ENCODE data around the gene TNRC18. TPM values are rescaled to one million over a fixed set of nuclear protein-coding genes. Genes with fewer than 3 reads are reported as not detected.
"Not testable (repeated sequence)": the region's sequence is repeated elsewhere in the genome, so short reads cannot be mapped to it uniquely, and the experiment has no call there.

The TNRC18 gene
- total RNA-seq, 2 donors from 2014 or later, result 84.0 to 90.9 TPM

- Histone ChIP-seq H3K36me3 (peaks cover 26% of the 10 kb centered on the region), H3K27ac (no peak overlapping the region), H3K4me1 (no peaks in the 10 kb centered on the region), H3K9me3 (no peaks in the 10 kb centered on the region), H3K9ac (ENCODE audit: low read depth in 2 of 2, low read length in 2 of 2) (no peak overlapping the region), H3K4me3 (no peak overlapping the region), H3K27me3 (no peaks in the 10 kb centered on the region)
- DNase-seq, result no peak
- TF ChIP-seq, protein P1, sequence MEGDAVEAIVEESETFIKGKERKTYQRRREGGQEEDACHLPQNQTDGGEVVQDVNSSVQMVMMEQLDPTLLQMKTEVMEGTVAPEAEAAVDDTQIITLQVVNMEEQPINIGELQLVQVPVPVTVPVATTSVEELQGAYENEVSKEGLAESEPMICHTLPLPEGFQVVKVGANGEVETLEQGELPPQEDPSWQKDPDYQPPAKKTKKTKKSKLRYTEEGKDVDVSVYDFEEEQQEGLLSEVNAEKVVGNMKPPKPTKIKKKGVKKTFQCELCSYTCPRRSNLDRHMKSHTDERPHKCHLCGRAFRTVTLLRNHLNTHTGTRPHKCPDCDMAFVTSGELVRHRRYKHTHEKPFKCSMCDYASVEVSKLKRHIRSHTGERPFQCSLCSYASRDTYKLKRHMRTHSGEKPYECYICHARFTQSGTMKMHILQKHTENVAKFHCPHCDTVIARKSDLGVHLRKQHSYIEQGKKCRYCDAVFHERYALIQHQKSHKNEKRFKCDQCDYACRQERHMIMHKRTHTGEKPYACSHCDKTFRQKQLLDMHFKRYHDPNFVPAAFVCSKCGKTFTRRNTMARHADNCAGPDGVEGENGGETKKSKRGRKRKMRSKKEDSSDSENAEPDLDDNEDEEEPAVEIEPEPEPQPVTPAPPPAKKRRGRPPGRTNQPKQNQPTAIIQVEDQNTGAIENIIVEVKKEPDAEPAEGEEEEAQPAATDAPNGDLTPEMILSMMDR (IDR thresholded peaks at IDR 0.05), result no peak
- intact Hi-C loops (cut with DNase I), result no loop called here
Observed at GRCh38 chr7:5360971-5361370, 62.7 kb downstream of the TNRC18 start.

DNA sequence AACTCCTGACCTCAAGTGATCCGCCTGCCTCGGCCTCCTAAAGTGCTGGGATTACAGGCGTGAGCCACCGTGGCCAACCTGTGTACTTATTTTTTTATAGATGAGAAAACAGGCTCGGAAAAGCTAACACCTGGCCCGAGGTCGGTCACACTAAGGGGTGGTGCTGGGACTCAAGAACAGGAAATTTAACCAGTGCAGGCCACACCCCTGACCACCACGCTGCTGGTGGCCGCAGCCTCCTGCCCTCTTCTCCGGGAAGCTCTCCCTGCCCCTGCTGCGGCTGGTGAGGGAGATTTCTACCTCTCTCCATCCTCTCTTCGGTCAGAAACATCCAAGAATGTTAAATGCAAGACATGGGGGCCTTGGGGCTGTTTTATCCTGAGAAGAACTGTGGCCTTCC, 63.2 kb downstream of the TNRC18 start:
- H3K9ac ChIP-seq (ENCODE audit: low read depth in 2 of 2, low read length in 2 of 2), result no peak overlapping the region
- H3K36me3 ChIP-seq, result peaks cover 26% of the 10 kb centered on the region
- peak; percentile 76 for DNase-seq
- no peak overlapping the region for H3K4me3 ChIP-seq
- intact Hi-C loops (cut with DNase I), result no loop called here
- H3K9me3 ChIP-seq, result no peaks in the 10 kb centered on the region
- TF ChIP-seq, protein P1 (IDR thresholded peaks at IDR 0.05), result no peak
- H3K4me1 ChIP-seq, result peaks cover 2% of the 10 kb centered on the region
- H3K27ac ChIP-seq, result no peak overlapping the region
- H3K27me3 ChIP-seq, result no peaks in the 10 kb centered on the region

GRCh38 chr7:5360021-5360420, 63.6 kb downstream of the TNRC18 start:
- H3K4me3 ChIP-seq; intact Hi-C loops (cut with DNase I); H3K27me3 ChIP-seq; H3K27ac ChIP-seq; H3K9ac ChIP-seq (ENCODE audit: low read depth in 2 of 2, low read length in 2 of 2); H3K9me3 ChIP-seq; DNase-seq; H3K4me1 ChIP-seq: not testable (repeated sequence)
- H3K36me3 ChIP-seq, result peaks cover 26% of the 10 kb centered on the region

DNA sequence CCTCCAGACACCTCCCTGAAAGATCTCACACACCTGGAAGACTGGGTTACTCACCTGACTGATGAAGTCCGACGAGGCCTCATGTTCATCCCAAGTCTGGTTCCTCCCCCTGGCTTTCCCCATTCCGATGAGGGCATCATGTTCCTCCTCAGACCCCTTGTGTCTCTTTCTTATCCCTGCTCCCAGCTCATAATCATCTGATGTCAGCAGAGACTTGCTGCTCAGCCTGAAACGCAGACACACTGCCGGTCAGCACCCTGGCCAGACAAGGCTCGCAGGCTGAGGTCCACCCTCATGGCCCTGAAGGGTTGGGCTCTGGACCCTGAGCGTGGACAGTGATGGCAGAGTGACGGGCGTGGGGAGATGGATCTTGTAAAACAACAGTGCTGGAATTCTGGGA, 64.3 kb downstream of the TNRC18 start:
- Histone ChIP-seq H3K27ac (no peak overlapping the region), H3K36me3 (peaks cover 26% of the 10 kb centered on the region), H3K4me3 (no peak overlapping the region), H3K9ac (ENCODE audit: low read depth in 2 of 2, low read length in 2 of 2) (no peak overlapping the region), H3K4me1 (peaks cover 8% of the 10 kb centered on the region), H3K27me3 (no peaks in the 10 kb centered on the region), H3K9me3 (no peaks in the 10 kb centered on the region)
- DNase-seq, result no peak
- TF ChIP-seq, protein P1 (IDR thresholded peaks at IDR 0.05), result no peak
- intact Hi-C loops (cut with DNase I), result no loop called here

DNA sequence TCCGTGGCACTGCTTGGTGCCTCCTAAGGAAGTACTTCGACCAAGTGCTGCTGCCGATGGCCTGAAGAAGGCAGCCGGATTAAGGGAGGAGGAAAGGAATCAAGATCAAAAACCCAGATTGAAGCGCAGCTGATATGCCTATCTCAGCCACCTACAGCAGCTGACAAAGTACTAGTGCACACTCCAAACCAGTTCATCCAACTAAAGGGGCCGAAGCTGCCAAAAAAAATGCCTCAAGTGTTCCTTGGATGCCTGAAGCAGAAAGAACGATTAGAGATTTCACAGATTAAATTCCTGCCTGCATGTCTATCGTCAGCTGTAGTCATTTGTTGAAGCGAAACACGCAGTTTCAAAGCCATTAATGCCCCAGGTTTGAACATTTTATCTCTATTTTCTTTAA, 65.7 kb downstream of the TNRC18 start:
- Histone ChIP-seq H3K4me3 (no peak overlapping the region), H3K4me1 (peaks cover 12% of the 10 kb centered on the region), H3K27me3 (no peaks in the 10 kb centered on the region), H3K9ac (ENCODE audit: low read depth in 2 of 2, low read length in 2 of 2) (no peak overlapping the region), H3K9me3 (no peaks in the 10 kb centered on the region), H3K36me3 (peaks cover 26% of the 10 kb centered on the region), H3K27ac (no peak overlapping the region)
- DNase-seq, result no peak
- intact Hi-C loops (cut with DNase I), result no loop called here
- TF ChIP-seq, protein P1 (IDR thresholded peaks at IDR 0.05), result no peak

DNA sequence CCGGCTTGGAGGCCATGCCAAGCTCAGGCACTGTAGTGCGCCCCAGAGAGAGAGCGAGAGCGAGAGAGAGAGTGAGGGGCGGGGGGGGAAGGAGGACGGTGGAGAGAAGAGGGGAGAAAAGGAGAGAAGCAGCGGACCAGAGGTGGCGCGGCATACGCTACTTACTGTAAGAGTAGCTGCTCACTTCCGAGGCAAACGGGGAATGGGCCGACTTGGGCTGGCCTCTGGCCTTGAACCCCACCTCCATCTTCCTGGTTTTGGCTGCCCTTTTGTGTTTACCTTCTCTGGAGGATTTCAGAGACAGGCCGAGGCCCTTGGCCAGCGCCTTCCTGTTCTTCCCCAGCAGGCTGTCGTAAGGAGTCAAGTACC, 66.9 kb downstream of the TNRC18 start:
- peaks cover 12% of the 10 kb centered on the region for H3K4me1 ChIP-seq
- H3K27ac ChIP-seq, result no peak overlapping the region
- H3K9ac ChIP-seq (ENCODE audit: low read depth in 2 of 2, low read length in 2 of 2), result no peak overlapping the region
- no peaks in the 10 kb centered on the region for H3K27me3 ChIP-seq
- DNase-seq, result no peak
- H3K36me3 ChIP-seq, result peaks cover 21% of the 10 kb centered on the region
- no peak overlapping the region for H3K4me3 ChIP-seq
- intact Hi-C loops (cut with DNase I), result no loop called here
- H3K9me3 ChIP-seq, result no peaks in the 10 kb centered on the region
- TF ChIP-seq, protein P1 (IDR thresholded peaks at IDR 0.05), result no peak
